ENCODE measurements around the gene KANSL2. TPM values are rescaled to one million over a fixed set of nuclear protein-coding genes. Genes with fewer than 3 reads are reported as not detected.
"Not testable (repeated sequence)": the region's sequence is repeated elsewhere in the genome, so short reads cannot be mapped to it uniquely, and the experiment has no call there.

The KANSL2 gene, protein sequence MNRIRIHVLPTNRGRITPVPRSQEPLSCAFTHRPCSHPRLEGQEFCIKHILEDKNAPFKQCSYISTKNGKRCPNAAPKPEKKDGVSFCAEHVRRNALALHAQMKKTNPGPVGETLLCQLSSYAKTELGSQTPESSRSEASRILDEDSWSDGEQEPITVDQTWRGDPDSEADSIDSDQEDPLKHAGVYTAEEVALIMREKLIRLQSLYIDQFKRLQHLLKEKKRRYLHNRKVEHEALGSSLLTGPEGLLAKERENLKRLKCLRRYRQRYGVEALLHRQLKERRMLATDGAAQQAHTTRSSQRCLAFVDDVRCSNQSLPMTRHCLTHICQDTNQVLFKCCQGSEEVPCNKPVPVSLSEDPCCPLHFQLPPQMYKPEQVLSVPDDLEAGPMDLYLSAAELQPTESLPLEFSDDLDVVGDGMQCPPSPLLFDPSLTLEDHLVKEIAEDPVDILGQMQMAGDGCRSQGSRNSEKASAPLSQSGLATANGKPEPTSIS
- total RNA-seq (2021) (21.8 and 28.2 TPM in 2 replicates), Bru-seq, nascent RNA (percentile 89 among the genes with signal in this experiment), BruChase-seq, experiment 1, labeled RNA remaining after a 2-hour chase (percentile 69 among the genes with signal in this experiment), BruChase-seq, experiment 2, labeled RNA remaining after a 6-hour chase (percentile 74 among the genes with signal in this experiment)
- long read RNA-seq, partial matches to known transcripts: 1 of 31 reads
- long read RNA-seq, other reads (novel, unspliced or antisense): 30 of 31 reads

- ChIA-PET POLR2A (ENCODE audit: unreplicated experiment) (interaction anchor here (0.5 to 0.9 kb wide), 4 partner anchors 10 to 520 kb away, joined by 3 to 5 read pairs (median 4); no protein-coding TSS in a partner anchor), CTCF (interaction anchor here (0.7 kb wide), 1 partner anchor 471 kb away, joined by 3 read pairs; no protein-coding TSS in a partner anchor)
- peak within 1 kb of the TSS; percentile 50; the same call in 1 of the 2 replicates for H3K27ac ChIP-seq
- intact Hi-C loops (cut with micrococcal nuclease; ENCODE audit: unreplicated experiment): loop anchor here (2.0 to 10.0 kb wide), 3 partner anchors 35 to 313 kb away; partner anchors contain the start of genes CCNT1 and DDN
- peaks cover 8% of the 10 kb centered on the region; the same call in 1 of the 2 replicates for H4K20me1 ChIP-seq (ENCODE audit: insufficient read depth)
- peaks cover 30% of the 10 kb centered on the region for H3K4me1 ChIP-seq (replicated peaks; ENCODE audit: insufficient read depth)
- H3K27me3 ChIP-seq (ENCODE audit: insufficient read depth, low read depth): no peaks in the 10 kb centered on the region
- H3K9me3 ChIP-seq (ENCODE audit: insufficient read depth, low read depth): no peaks in the 10 kb centered on the region
- H3K36me3 ChIP-seq (ENCODE audit: low read depth): peaks cover 25% of the 10 kb centered on the region
- peaks cover 49% of the 10 kb centered on the region for H3K79me2 ChIP-seq (ENCODE audit: low read depth)
- BruUV-seq (replicated peaks): TSS peak; percentile 38
- no peaks in the 10 kb centered on the region for H3K9me2 ChIP-seq (ENCODE audit: insufficient read depth)
- DNase-seq: peak; percentile 97
- TF ChIP-seq, protein P1, sequence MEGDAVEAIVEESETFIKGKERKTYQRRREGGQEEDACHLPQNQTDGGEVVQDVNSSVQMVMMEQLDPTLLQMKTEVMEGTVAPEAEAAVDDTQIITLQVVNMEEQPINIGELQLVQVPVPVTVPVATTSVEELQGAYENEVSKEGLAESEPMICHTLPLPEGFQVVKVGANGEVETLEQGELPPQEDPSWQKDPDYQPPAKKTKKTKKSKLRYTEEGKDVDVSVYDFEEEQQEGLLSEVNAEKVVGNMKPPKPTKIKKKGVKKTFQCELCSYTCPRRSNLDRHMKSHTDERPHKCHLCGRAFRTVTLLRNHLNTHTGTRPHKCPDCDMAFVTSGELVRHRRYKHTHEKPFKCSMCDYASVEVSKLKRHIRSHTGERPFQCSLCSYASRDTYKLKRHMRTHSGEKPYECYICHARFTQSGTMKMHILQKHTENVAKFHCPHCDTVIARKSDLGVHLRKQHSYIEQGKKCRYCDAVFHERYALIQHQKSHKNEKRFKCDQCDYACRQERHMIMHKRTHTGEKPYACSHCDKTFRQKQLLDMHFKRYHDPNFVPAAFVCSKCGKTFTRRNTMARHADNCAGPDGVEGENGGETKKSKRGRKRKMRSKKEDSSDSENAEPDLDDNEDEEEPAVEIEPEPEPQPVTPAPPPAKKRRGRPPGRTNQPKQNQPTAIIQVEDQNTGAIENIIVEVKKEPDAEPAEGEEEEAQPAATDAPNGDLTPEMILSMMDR (conservative IDR thresholded peaks at IDR 0.05): no peak
- no peak for TF ChIP-seq EZH2 (IDR thresholded peaks at IDR 0.05; ENCODE audit: low read depth)
- H2AFZ ChIP-seq: peak within 1 kb of the TSS; percentile 92
- peak within 1 kb of the TSS; percentile 77 for H3K4me3 ChIP-seq
- H3K4me2 ChIP-seq: peak within 1 kb of the TSS; percentile 99
- peaks cover 20% of the 10 kb centered on the region for H3F3A ChIP-seq (ENCODE audit: insufficient read depth, low read depth)
Measured at GRCh38 chr12:48681710-48682532, at the start of gene KANSL2. KANSL2 (minus strand) TSS chr12:48682238; CDS start chr12:48681632, 606 bp downstream.

DNA sequence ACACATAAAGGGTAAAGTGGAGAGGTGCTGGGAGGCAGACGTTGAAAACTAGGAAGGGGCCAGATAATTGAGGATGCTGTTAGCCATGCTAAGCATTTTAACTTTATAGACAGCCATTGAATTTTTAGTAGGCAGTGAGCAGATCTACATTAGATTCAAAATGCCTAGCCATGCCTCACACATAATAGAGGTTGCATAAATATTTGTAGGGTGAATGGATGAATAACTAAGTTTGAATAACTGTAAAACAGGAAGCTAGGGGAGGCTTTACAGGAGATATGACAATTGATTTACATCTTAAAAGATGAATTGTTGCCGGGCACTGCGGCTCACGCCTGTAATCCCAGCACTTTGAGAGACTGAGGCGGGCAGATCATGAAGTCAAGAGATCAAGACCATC lies 46.8 kb upstream of the KANSL2 start:
- CTCF ChIA-PET: no interaction called here
- no peaks in the 10 kb centered on the region for H4K20me1 ChIP-seq (ENCODE audit: insufficient read depth)
- BruUV-seq (replicated peaks): no TSS peak

DNA sequence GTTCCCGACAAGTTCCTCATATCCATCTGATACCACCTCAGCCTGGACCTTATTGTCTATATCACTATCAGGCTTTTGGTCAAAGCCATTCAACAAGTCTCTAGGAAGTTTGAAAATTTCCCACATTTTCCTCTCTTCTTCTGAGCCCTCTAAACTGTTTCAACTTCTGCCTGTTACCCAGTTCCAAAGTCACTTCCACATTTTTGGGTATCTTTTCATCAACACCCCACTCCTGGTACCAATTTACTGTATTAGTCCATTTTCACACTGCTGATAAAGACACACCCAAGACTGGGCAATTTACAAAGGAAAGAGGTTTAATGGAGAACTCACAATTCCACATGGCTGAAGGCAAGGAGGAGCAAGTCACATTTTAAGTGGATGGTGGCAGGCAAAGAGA lies 38.7 kb upstream of the KANSL2 start:
- BruUV-seq (replicated peaks); H3K79me2 ChIP-seq (ENCODE audit: low read depth); H3K9me2 ChIP-seq (ENCODE audit: insufficient read depth); H3K27ac ChIP-seq; CTCF ChIA-PET; H3K4me1 ChIP-seq (replicated peaks; ENCODE audit: insufficient read depth); H3K4me2 ChIP-seq; intact Hi-C loops (cut with micrococcal nuclease; ENCODE audit: unreplicated experiment); DNase-seq; H3K36me3 ChIP-seq (ENCODE audit: low read depth); H3K27me3 ChIP-seq (ENCODE audit: insufficient read depth, low read depth); H4K20me1 ChIP-seq (ENCODE audit: insufficient read depth); H3K4me3 ChIP-seq; H2AFZ ChIP-seq; POLR2A ChIA-PET (ENCODE audit: unreplicated experiment): not testable (repeated sequence)
- Histone ChIP-seq H3K9me3 (ENCODE audit: insufficient read depth, low read depth) (peaks cover 12% of the 10 kb centered on the region; the same call in 1 of the 2 replicates), H3F3A (ENCODE audit: insufficient read depth, low read depth) (peaks cover 27% of the 10 kb centered on the region)

More for the DNA sequence above, 46.8 kb upstream of the KANSL2 start:
- POLR2A ChIA-PET (ENCODE audit: unreplicated experiment): no interaction called here
- no peaks in the 10 kb centered on the region for H3K79me2 ChIP-seq (ENCODE audit: low read depth)
- no peaks in the 10 kb centered on the region for H3K27me3 ChIP-seq (ENCODE audit: insufficient read depth, low read depth)
- intact Hi-C loops (cut with micrococcal nuclease; ENCODE audit: unreplicated experiment): no loop called here
- no peak overlapping the region for H3K4me3 ChIP-seq
- TF ChIP-seq EZH2 (IDR thresholded peaks at IDR 0.05; ENCODE audit: low read depth): no peak
- TF ChIP-seq, protein P1 (conservative IDR thresholded peaks at IDR 0.05): no peak
- no peaks in the 10 kb centered on the region for H3K9me2 ChIP-seq (ENCODE audit: insufficient read depth)
- no peak overlapping the region for H2AFZ ChIP-seq
- no peak overlapping the region for H3K27ac ChIP-seq
- H3K9me3 ChIP-seq (ENCODE audit: insufficient read depth, low read depth): no peaks in the 10 kb centered on the region
- no peak for DNase-seq
- no peak overlapping the region for H3K4me2 ChIP-seq
- no peaks in the 10 kb centered on the region for H3F3A ChIP-seq (ENCODE audit: insufficient read depth, low read depth)
- H3K4me1 ChIP-seq (replicated peaks; ENCODE audit: insufficient read depth): no peaks in the 10 kb centered on the region
- no peaks in the 10 kb centered on the region for H3K36me3 ChIP-seq (ENCODE audit: low read depth)

DNA sequence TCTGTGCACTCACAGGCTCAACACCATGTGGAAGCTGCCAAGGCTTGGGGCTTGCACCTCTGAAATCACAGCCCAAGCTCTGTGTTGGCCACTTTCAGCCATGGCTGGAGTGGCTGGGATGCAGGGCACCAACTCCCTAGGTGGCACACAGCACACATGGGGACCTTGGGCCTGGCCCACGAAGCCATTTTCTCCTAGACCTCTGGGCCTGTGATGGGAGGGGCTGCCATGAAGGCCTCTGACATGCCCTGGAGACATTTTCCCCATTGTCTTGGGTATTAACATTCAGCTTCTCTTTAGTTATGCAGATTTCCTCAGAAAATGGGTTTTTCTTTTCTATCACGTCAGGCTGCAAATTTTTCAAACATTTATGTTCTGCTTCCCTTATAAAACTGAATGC lies 38.1 kb upstream of the KANSL2 start:
- DNase-seq; H4K20me1 ChIP-seq (ENCODE audit: insufficient read depth); H3K4me3 ChIP-seq; H2AFZ ChIP-seq; intact Hi-C loops (cut with micrococcal nuclease; ENCODE audit: unreplicated experiment); CTCF ChIA-PET; BruUV-seq (replicated peaks); H3K27me3 ChIP-seq (ENCODE audit: insufficient read depth, low read depth); H3K36me3 ChIP-seq (ENCODE audit: low read depth); H3K27ac ChIP-seq; POLR2A ChIA-PET (ENCODE audit: unreplicated experiment); H3K9me2 ChIP-seq (ENCODE audit: insufficient read depth); H3K4me2 ChIP-seq; H3K4me1 ChIP-seq (replicated peaks; ENCODE audit: insufficient read depth): not testable (repeated sequence)
- H3K9me3 ChIP-seq (ENCODE audit: insufficient read depth, low read depth): peaks cover 12% of the 10 kb centered on the region; the same call in 1 of the 2 replicates
- peaks cover 13% of the 10 kb centered on the region for H3K79me2 ChIP-seq (ENCODE audit: low read depth)
- peaks cover 33% of the 10 kb centered on the region for H3F3A ChIP-seq (ENCODE audit: insufficient read depth, low read depth)

GRCh38 chr12:48719002-48719401 lies 37.0 kb upstream of the KANSL2 start:
- H3K4me2 ChIP-seq; H3K4me3 ChIP-seq; H2AFZ ChIP-seq; H3K36me3 ChIP-seq (ENCODE audit: low read depth); CTCF ChIA-PET; H3K27me3 ChIP-seq (ENCODE audit: insufficient read depth, low read depth); H3K9me2 ChIP-seq (ENCODE audit: insufficient read depth); H3K27ac ChIP-seq; POLR2A ChIA-PET (ENCODE audit: unreplicated experiment); DNase-seq; intact Hi-C loops (cut with micrococcal nuclease; ENCODE audit: unreplicated experiment); BruUV-seq (replicated peaks): not testable (repeated sequence)
- peaks cover 24% of the 10 kb centered on the region for H3K79me2 ChIP-seq (ENCODE audit: low read depth)
- H3K4me1 ChIP-seq (replicated peaks; ENCODE audit: insufficient read depth): peaks cover 12% of the 10 kb centered on the region
- peaks cover 12% of the 10 kb centered on the region for H4K20me1 ChIP-seq (ENCODE audit: insufficient read depth)
- H3K9me3 ChIP-seq (ENCODE audit: insufficient read depth, low read depth): peaks cover 12% of the 10 kb centered on the region; the same call in 1 of the 2 replicates
- peaks cover 34% of the 10 kb centered on the region for H3F3A ChIP-seq (ENCODE audit: insufficient read depth, low read depth)
